Trophoblast cell (in vitro differentiated cells and primary cell): ENCODE results near the gene SPRED2.

Experiments used
- DNase-seq, 2 donors: peaks; one replicate each; pipeline ENCODE4 v3.0.0-alpha.2; 2016
- H2AFZ ChIP-seq: 2 replicates; pipeline ENCODE4 v1.6.1; 2013; ENCODE audit warnings: low read length, moderate library complexity, mild to moderate bottlenecking; ENCODE audit not compliant: insufficient read depth, poor library complexity
- H2AK5ac ChIP-seq: 2 replicates; pipeline ENCODE4 v1.6.1; 2013; ENCODE audit warnings: mild to moderate bottlenecking, low read length
- H2BK120ac ChIP-seq: 2 replicates; pipeline ENCODE4 v1.6.1; 2013; ENCODE audit warnings: low read length, mild to moderate bottlenecking, moderate library complexity; ENCODE audit not compliant: insufficient read depth, poor library complexity
- H2BK12ac ChIP-seq: 2 replicates; pipeline ENCODE4 v1.6.1; 2013; ENCODE audit warnings: mild to moderate bottlenecking, low read length, moderate library complexity
- H2BK5ac ChIP-seq: 2 replicates; pipeline ENCODE4 v1.6.1; 2013; ENCODE audit warnings: low read length, low read depth, moderate library complexity, mild to moderate bottlenecking; ENCODE audit not compliant: poor library complexity
- H3K14ac ChIP-seq: 2 replicates; pipeline ENCODE4 v1.6.1; 2013; ENCODE audit warnings: mild to moderate bottlenecking, low read length
- H3K18ac ChIP-seq: 2 replicates; pipeline ENCODE4 v1.6.1; 2013; ENCODE audit warnings: mild to moderate bottlenecking, low read length
- H3K23ac ChIP-seq: 2 replicates; pipeline ENCODE4 v1.6.1; 2013; ENCODE audit warnings: low read length
- H3K27ac ChIP-seq: 2 replicates; pipeline ENCODE4 v1.5.1; 2013; ENCODE audit warnings: low read depth, mild to moderate bottlenecking, inconsistent platforms, low read length, moderate library complexity
- H3K27me3 ChIP-seq: 2 replicates; pipeline ENCODE4 v1.6.1; 2013; ENCODE audit warnings: inconsistent platforms, mild to moderate bottlenecking, low read length, moderate library complexity; ENCODE audit not compliant: insufficient read depth
- H3K36me3 ChIP-seq, 2 experiments: 1 replicate in 1 of 2; 2 replicates in 1 of 2; pipeline ENCODE4 v1.6.1; 2013; ENCODE audit warnings: low read length in 2 of 2, mild to moderate bottlenecking in 2 of 2, moderate library complexity in 1 of 2; ENCODE audit not compliant: insufficient read depth in 2 of 2, control insufficient read depth in 1 of 2
- H3K4ac ChIP-seq: 2 replicates; pipeline ENCODE4 v1.6.1; 2013; ENCODE audit warnings: low read depth, mild to moderate bottlenecking, low read length, moderate library complexity
- H3K4me1 ChIP-seq, 2 experiments: 1 replicate in 1 of 2; 2 replicates in 1 of 2; pipeline ENCODE4 v1.6.1; 2013; ENCODE audit warnings: low read length in 2 of 2, mild to moderate bottlenecking in 2 of 2, moderate library complexity in 1 of 2; ENCODE audit not compliant: insufficient read depth in 2 of 2, control insufficient read depth in 1 of 2
- H3K4me2 ChIP-seq: 2 replicates; pipeline ENCODE4 v1.6.1; 2013; ENCODE audit warnings: inconsistent platforms, mild to moderate bottlenecking, low read length, moderate library complexity
- H3K4me3 ChIP-seq: 2 replicates; pipeline ENCODE4 v1.5.1; 2013; ENCODE audit warnings: mild to moderate bottlenecking, low read depth, low read length, inconsistent platforms
- H3K79me1 ChIP-seq: one replicate; pipeline ENCODE4 v1.6.1; 2013; ENCODE audit warnings: low read length
- H3K79me2 ChIP-seq: 2 replicates; pipeline ENCODE4 v1.6.1; 2013; ENCODE audit warnings: low read length, mild to moderate bottlenecking; ENCODE audit not compliant: control insufficient read depth, insufficient read depth, poor library complexity
- H3K9ac ChIP-seq: 2 replicates; pipeline ENCODE4 v1.6.1; 2013; ENCODE audit warnings: mild to moderate bottlenecking, low read length
- H3K9me3 ChIP-seq: 2 replicates; pipeline ENCODE4 v1.6.1; 2013; ENCODE audit warnings: low read depth, mild to moderate bottlenecking, control low read depth, inconsistent platforms, low read length; ENCODE audit not compliant: insufficient read depth
- H4K12ac ChIP-seq: 2 replicates; pipeline ENCODE4 v1.6.1; 2013; ENCODE audit warnings: low read depth, mild to moderate bottlenecking, low read length, moderate library complexity
- H4K8ac ChIP-seq: 2 replicates; pipeline ENCODE4 v1.6.1; 2013; ENCODE audit warnings: low read depth, mild to moderate bottlenecking, low read length, moderate library complexity
- H4K91ac ChIP-seq: one replicate; pipeline ENCODE4 v1.6.1; 2013; ENCODE audit warnings: low read depth, mild to moderate bottlenecking, low read length, moderate library complexity
- WGBS: extraction: QIAGEN DNeasy Blood & Tissue Kit; methylation state at CpG from one replicate; pipeline ENCODE4 v1.1.7; 2013; ENCODE audit warnings: missing lambda C conversion rate; ENCODE audit not compliant: insufficient read length, insufficient coverage; ENCODE audit errors: extremely low coverage; 5-methylcytosine and 5-hydroxymethylcytosine counted together

The SPRED2 gene

DNA sequence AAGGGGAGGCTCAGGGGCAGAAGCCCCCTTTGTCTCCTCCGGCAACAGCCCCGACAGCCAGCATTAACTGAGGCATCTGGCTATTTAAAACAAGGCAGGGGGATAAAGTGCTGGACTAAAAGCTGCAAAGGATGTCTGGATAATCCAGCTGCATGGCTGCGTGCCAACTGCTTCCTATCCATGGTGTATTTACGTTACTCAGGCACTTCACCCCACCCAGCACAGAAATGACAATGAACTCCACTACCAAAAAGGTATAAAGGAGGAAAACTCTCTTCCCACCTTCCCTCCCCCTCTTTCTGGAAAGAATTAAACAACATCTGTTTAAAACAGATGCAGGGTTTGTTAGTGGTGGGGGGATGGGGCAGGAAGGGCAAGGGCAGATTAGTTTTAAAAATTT, 82.5 kb downstream of the SPRED2 start:
- no CpG with 5 or more reads among the region's 4 CpGs for WGBS
- Histone ChIP-seq H3K23ac (no peak overlapping the region), H2BK5ac (no peak overlapping the region), H4K8ac (no peak overlapping the region), H3K79me1 (peaks cover 3% of the 10 kb centered on the region), H2AFZ (no peak overlapping the region), H3K14ac (no peak overlapping the region), H3K4me3 (no peak overlapping the region), H2AK5ac (no peak overlapping the region), H3K27ac (no peak overlapping the region), H3K4ac (no peak overlapping the region), H3K9me3 (no peaks in the 10 kb centered on the region), H3K4me2 (no peak overlapping the region), H3K79me2 (no peaks in the 10 kb centered on the region), H3K9ac (no peak overlapping the region), H3K27me3 (no peaks in the 10 kb centered on the region), H3K36me3 (no peaks in the 10 kb centered on the region), H3K18ac (no peak overlapping the region), H3K4me1 (peaks cover 12 to 20% of the 10 kb centered on the region in 2 experiments), H4K91ac (no peak overlapping the region), H2BK12ac (no peak overlapping the region), H4K12ac (no peak overlapping the region), H2BK120ac (no peak overlapping the region)
- no peak for DNase-seq

DNA sequence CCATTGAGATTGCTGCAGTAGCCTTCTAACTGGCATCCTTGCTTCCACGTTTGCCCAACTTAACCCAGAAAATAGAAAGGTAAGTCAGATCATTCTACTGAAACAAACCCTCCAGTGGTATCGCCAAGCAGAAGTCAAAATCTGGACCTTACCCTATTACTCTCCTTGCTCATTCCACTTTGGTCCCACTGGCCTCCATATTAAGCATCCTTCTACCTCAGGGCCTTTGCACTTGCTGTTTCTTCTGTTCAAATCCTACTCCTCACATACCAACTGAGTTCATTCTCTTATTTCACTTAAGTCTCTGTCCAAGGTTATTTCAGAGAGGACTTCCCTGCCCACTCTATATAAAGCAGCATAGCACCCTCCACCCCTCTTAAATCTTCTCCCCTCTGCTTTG, 84.5 kb downstream of the SPRED2 start:
- Histone ChIP-seq H3K36me3 (no peaks in the 10 kb centered on the region), H2AK5ac (no peak overlapping the region), H2AFZ (no peak overlapping the region), H3K9ac (no peak overlapping the region), H3K4ac (no peak overlapping the region), H3K4me1 (peaks cover 12 to 20% of the 10 kb centered on the region in 2 experiments), H3K27me3 (no peaks in the 10 kb centered on the region), H3K23ac (no peak overlapping the region), H3K4me3 (no peak overlapping the region), H3K9me3 (no peaks in the 10 kb centered on the region), H3K27ac (no peak overlapping the region), H2BK5ac (no peak overlapping the region), H3K79me1 (no peaks in the 10 kb centered on the region), H3K4me2 (no peak overlapping the region), H3K18ac (no peak overlapping the region), H3K14ac (no peak overlapping the region), H4K91ac (no peak overlapping the region), H4K8ac (no peak overlapping the region), H2BK120ac (no peak overlapping the region), H4K12ac (no peak overlapping the region), H3K79me2 (no peaks in the 10 kb centered on the region), H2BK12ac (no peak overlapping the region)
- no CpG with 5 or more reads among the region's 2 CpGs for WGBS
- no peak for DNase-seq

DNA sequence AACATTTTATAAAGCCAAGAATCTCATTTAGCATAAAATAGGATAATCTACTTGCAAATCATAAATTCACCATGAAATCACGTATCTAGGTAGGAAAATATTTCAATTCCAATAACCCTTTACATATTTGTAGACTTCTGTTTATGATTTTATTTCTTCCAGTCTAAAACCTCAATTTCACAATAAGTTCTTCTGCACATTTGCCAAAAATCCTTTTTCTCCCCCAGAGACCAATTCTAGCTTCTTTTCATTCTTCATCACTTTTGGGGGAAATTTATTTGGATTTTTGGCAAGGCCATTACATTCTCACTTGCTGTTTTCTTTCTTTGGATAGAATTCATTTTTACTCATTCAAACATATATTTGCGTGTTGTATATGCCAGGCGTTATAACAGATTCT, 86.8 kb downstream of the SPRED2 start:
- Histone ChIP-seq H2BK120ac (no peak overlapping the region), H3K9me3 (no peaks in the 10 kb centered on the region), H3K4me2 (no peak overlapping the region), H2AFZ (no peak overlapping the region), H3K23ac (no peak overlapping the region), H2BK5ac (no peak overlapping the region), H3K4me1 (peaks cover 12% of the 10 kb centered on the region in 2 experiments), H3K27ac (no peak overlapping the region), H2AK5ac (no peak overlapping the region), H3K36me3 (peaks cover 0 to 2% of the 10 kb centered on the region in 2 experiments), H3K14ac (no peak overlapping the region), H3K18ac (no peak overlapping the region), H4K8ac (no peak overlapping the region), H4K12ac (no peak overlapping the region), H3K4me3 (no peak overlapping the region), H3K27me3 (no peaks in the 10 kb centered on the region), H3K79me2 (no peaks in the 10 kb centered on the region), H3K9ac (no peak overlapping the region), H2BK12ac (no peak overlapping the region), H3K4ac (no peak overlapping the region), H4K91ac (no peak overlapping the region), H3K79me1 (no peaks in the 10 kb centered on the region)
- no CpG with 5 or more reads among the region's 3 CpGs for WGBS
- DNase-seq, result no peak

DNA sequence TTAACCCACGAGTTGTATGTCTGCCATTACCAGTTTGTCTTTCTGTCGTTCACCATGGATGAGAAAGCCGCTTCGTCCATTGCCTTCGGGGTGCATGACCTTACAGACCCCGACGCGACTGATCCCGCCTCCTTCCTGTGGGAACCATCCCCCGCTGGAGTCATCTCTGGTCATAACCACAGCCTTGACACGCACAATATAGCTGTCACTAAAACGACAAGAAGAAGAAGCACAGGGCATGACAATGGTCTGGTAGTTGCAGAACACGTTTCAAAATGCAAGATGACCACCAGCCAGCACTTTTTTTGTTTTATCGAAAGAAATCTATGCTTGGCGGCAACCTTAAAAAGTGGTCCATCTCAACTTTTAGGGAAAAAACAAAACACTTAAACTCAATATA, 87.7 kb downstream of the SPRED2 start:
- Histone ChIP-seq H3K4me1 (peaks cover 4 to 5% of the 10 kb centered on the region in 2 experiments), H3K4me3 (no peak overlapping the region), H3K23ac (no peak overlapping the region), H3K79me1 (no peaks in the 10 kb centered on the region), H2AFZ (no peak overlapping the region), H3K27ac (no peak overlapping the region), H3K4me2 (no peak overlapping the region), H3K9me3 (no peaks in the 10 kb centered on the region), H4K91ac (no peak overlapping the region), H3K27me3 (no peaks in the 10 kb centered on the region), H4K8ac (no peak overlapping the region), H3K9ac (no peak overlapping the region), H2BK5ac (no peak overlapping the region), H2AK5ac (no peak overlapping the region), H2BK120ac (no peak overlapping the region), H3K14ac (no peak overlapping the region), H3K4ac (no peak overlapping the region), H3K79me2 (no peaks in the 10 kb centered on the region), H3K18ac (no peak overlapping the region), H2BK12ac (no peak overlapping the region), H3K36me3 (peaks cover 0 to 2% of the 10 kb centered on the region in 2 experiments), H4K12ac (no peak overlapping the region)
- no CpG with 5 or more reads among the region's 15 CpGs for WGBS
- DNase-seq, result no peak
